DND-41 (cell line): ENCODE results near the gene MATN3.

Experiments used
- ATAC-seq: fragments of 200-7000 bp; cut with Tn5 transposase; 3 replicates; pipeline ENCODE4 v1.9.1; 2021; ENCODE audit warnings: low read depth; ENCODE audit not compliant: insufficient read depth
- DNase-seq: peaks from one replicate; pipeline ENCODE4 v3.0.0-alpha.2; 2020
- H2AFZ ChIP-seq: 2 replicates; pipeline ENCODE4 v1.6.0; 2012; ENCODE audit warnings: low read depth, low read length
- H3K27ac ChIP-seq: 2 replicates; pipeline ENCODE4 v1.5.1; 2012; ENCODE audit warnings: low read length, inconsistent platforms
- H3K27me3 ChIP-seq: fragments of 200-600 bp; sonication (generic); 2 replicates; pipeline ENCODE4 v1.6.0; 2012; ENCODE audit warnings: low read length, mild to moderate bottlenecking, inconsistent platforms; ENCODE audit not compliant: insufficient read depth, poor library complexity
- H3K36me3 ChIP-seq: 2 replicates; pipeline ENCODE4 v1.5.1; 2012; ENCODE audit warnings: low read length, inconsistent platforms; ENCODE audit not compliant: insufficient read depth
- H3K4me1 ChIP-seq: 2 replicates; pipeline ENCODE4 v1.5.1; 2012; ENCODE audit warnings: mild to moderate bottlenecking, low read length; ENCODE audit not compliant: insufficient read depth
- H3K4me2 ChIP-seq: 2 replicates; pipeline ENCODE4 v1.6.0; 2012; ENCODE audit warnings: mild to moderate bottlenecking, moderate library complexity, low read length, inconsistent platforms; ENCODE audit not compliant: insufficient read depth
- H3K4me3 ChIP-seq, 2 experiments: fragments of 200-600 bp in 1 of 2; shearing (Covaris generic) in 1 of 2; 2 replicates each; pipeline ENCODE4 v1.5.1; 2012 to 2016; ENCODE audit warnings: inconsistent platforms in 2 of 2, low read length in 2 of 2, mild to moderate bottlenecking in 2 of 2, low read depth in 1 of 2, moderate library complexity in 1 of 2
- H3K79me2 ChIP-seq: 2 replicates; pipeline ENCODE4 v1.6.0; 2012; ENCODE audit warnings: low read length, inconsistent platforms; ENCODE audit not compliant: insufficient read depth
- H3K9ac ChIP-seq: 2 replicates; pipeline ENCODE4 v1.6.0; 2012; ENCODE audit warnings: low read depth, mild to moderate bottlenecking, inconsistent platforms, low read length, moderate library complexity
- H3K9me3 ChIP-seq: 2 replicates; pipeline ENCODE4 v1.5.1; 2012; ENCODE audit warnings: low read length, moderate library complexity, mild to moderate bottlenecking, inconsistent platforms; ENCODE audit not compliant: insufficient read depth, severe bottlenecking
- H4K20me1 ChIP-seq: 2 replicates; pipeline ENCODE4 v1.6.0; 2012; ENCODE audit warnings: low read length; ENCODE audit not compliant: insufficient read depth
- EZH2 ChIP-seq: IDR thresholded peaks from 3 replicates; pipeline ENCODE4 v1.6.1; 2012; ENCODE audit warnings: borderline replicate concordance, low read depth, mild to moderate bottlenecking, moderate library complexity, low read length, inconsistent platforms; ENCODE audit not compliant: severe bottlenecking
- TF ChIP-seq, protein P1 (sequence below): IDR thresholded peaks from 2 replicates; pipeline ENCODE4 v1.5.1; 2012; ENCODE audit warnings: borderline replicate concordance, low read length, moderate library complexity, mild to moderate bottlenecking; ENCODE audit not compliant: poor library complexity, severe bottlenecking; ENCODE audit errors: extremely low read depth

MATN3 gene

DNA sequence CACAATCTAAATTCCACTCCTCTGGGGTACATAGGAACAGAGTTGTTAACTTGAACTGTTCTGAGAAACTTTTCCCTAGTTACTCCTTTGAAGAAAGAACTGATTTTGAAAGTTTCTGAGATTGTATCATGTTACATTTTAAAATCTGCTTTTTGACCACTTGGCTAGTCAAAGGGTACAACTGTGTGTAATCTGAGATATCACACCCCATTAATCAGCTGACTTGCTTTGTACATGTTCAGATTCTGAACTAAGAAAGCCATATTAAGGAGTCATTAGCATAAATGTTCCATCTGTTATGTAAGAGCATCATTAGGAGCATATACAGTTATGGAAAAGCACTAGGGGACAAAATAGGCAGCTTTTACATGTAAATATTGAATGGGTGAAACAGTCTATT lies 18.7 kb downstream of the MATN3 start:
- Histone ChIP-seq H3K27ac (no peak overlapping the region), H3K27me3 (peaks cover 6% of the 10 kb centered on the region), H4K20me1 (no peaks in the 10 kb centered on the region), H3K4me2 (no peak overlapping the region), H3K9ac (no peak overlapping the region), H2AFZ (no peak overlapping the region), H3K79me2 (no peaks in the 10 kb centered on the region), H3K36me3 (no peaks in the 10 kb centered on the region), H3K4me3 (no peak overlapping the region), H3K4me1 (no peaks in the 10 kb centered on the region), H3K9me3 (no peaks in the 10 kb centered on the region)
- DNase-seq (no peak), ATAC-seq (no peak)
- TF ChIP-seq EZH2 = no peak
- TF ChIP-seq, protein P1, sequence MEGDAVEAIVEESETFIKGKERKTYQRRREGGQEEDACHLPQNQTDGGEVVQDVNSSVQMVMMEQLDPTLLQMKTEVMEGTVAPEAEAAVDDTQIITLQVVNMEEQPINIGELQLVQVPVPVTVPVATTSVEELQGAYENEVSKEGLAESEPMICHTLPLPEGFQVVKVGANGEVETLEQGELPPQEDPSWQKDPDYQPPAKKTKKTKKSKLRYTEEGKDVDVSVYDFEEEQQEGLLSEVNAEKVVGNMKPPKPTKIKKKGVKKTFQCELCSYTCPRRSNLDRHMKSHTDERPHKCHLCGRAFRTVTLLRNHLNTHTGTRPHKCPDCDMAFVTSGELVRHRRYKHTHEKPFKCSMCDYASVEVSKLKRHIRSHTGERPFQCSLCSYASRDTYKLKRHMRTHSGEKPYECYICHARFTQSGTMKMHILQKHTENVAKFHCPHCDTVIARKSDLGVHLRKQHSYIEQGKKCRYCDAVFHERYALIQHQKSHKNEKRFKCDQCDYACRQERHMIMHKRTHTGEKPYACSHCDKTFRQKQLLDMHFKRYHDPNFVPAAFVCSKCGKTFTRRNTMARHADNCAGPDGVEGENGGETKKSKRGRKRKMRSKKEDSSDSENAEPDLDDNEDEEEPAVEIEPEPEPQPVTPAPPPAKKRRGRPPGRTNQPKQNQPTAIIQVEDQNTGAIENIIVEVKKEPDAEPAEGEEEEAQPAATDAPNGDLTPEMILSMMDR = no peak

GRCh38 chr2:19991895-19992294 lies 20.6 kb downstream of the MATN3 start:
- Histone ChIP-seq H3K9me3 (no peaks in the 10 kb centered on the region), H2AFZ (no peak overlapping the region), H3K27me3 (peaks cover 6% of the 10 kb centered on the region), H3K4me3 (no peak overlapping the region), H3K4me2 (no peak overlapping the region), H3K27ac (no peak overlapping the region), H3K36me3 (no peaks in the 10 kb centered on the region), H4K20me1 (no peaks in the 10 kb centered on the region), H3K9ac (no peak overlapping the region), H3K79me2 (no peaks in the 10 kb centered on the region), H3K4me1 (no peaks in the 10 kb centered on the region)
- TF ChIP-seq, protein P1 = no peak
- no peak for TF ChIP-seq EZH2
- ATAC-seq (no peak), DNase-seq (no peak)

DNA sequence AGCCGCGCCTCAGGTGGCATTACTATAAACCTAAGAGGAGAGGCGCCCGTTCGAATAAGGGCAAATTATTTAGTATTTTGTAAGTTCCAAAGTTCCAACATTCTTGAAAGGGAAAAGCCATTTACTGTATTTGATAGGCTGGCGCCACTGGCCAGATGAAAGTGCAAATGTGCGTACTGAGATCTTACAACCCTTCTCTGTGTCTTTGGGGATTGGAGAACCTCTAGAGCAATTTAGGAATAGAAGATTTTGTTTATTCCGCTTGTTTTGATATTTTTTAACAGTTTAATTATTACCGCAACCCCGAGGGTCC lies 22.1 kb downstream of the MATN3 start:
- H3K27ac ChIP-seq = no peak overlapping the region
- DNase-seq (no peak), ATAC-seq (no peak)
- H3K36me3 ChIP-seq = no peaks in the 10 kb centered on the region
- no peak overlapping the region for H3K4me2 ChIP-seq
- H3K4me1 ChIP-seq = no peaks in the 10 kb centered on the region
- no peak overlapping the region for H2AFZ ChIP-seq
- peaks cover 6% of the 10 kb centered on the region for H3K27me3 ChIP-seq
- no peak overlapping the region for H3K4me3 ChIP-seq
- no peak for TF ChIP-seq EZH2
- TF ChIP-seq, protein P1 = no peak
- H3K9ac ChIP-seq = no peak overlapping the region
- H4K20me1 ChIP-seq = no peaks in the 10 kb centered on the region
- no peaks in the 10 kb centered on the region for H3K79me2 ChIP-seq
- H3K9me3 ChIP-seq = no peaks in the 10 kb centered on the region
